ENCODE data around the gene ST6GALNAC3. TPM values are rescaled to one million over a fixed set of nuclear protein-coding genes. Genes with fewer than 3 reads are reported as not detected.

ST6GALNAC3 gene
- total RNA-seq, 1 donor from 2014 or later, result 4.7 TPM

GRCh38 chr1:76471536-76471935 is 397.0 kb downstream of the ST6GALNAC3 start:
- Mint-ChIP-seq H3K36me3 (ENCODE audit: low read depth) (no peaks in the 10 kb centered on the region), H3K27me3 (ENCODE audit: low read depth) (no peaks in the 10 kb centered on the region), H3K4me1 (ENCODE audit: low read depth) (peaks cover 4% of the 10 kb centered on the region), H3K27ac (ENCODE audit: unreplicated experiment) (no peak overlapping the region), H3K9me3 (ENCODE audit: low read depth) (peaks cover 3% of the 10 kb centered on the region), H3K4me3 (ENCODE audit: unreplicated experiment) (no peak overlapping the region)
- TF ChIP-seq CTCF (IDR thresholded peaks at IDR 0.05), result no peak
- no peak for DNase-seq (ENCODE audit: low spot score)

GRCh38 chr1:76473591-76473990 is 399.0 kb downstream of the ST6GALNAC3 start:
- Mint-ChIP-seq H3K4me3 (ENCODE audit: unreplicated experiment) (no peak overlapping the region), H3K27me3 (ENCODE audit: low read depth) (no peaks in the 10 kb centered on the region), H3K27ac (ENCODE audit: unreplicated experiment) (no peak overlapping the region), H3K4me1 (ENCODE audit: low read depth) (peaks cover 4% of the 10 kb centered on the region), H3K9me3 (ENCODE audit: low read depth) (peaks cover 3% of the 10 kb centered on the region), H3K36me3 (ENCODE audit: low read depth) (no peaks in the 10 kb centered on the region)
- no peak for TF ChIP-seq CTCF (IDR thresholded peaks at IDR 0.05)
- DNase-seq (ENCODE audit: low spot score), result no peak

DNA sequence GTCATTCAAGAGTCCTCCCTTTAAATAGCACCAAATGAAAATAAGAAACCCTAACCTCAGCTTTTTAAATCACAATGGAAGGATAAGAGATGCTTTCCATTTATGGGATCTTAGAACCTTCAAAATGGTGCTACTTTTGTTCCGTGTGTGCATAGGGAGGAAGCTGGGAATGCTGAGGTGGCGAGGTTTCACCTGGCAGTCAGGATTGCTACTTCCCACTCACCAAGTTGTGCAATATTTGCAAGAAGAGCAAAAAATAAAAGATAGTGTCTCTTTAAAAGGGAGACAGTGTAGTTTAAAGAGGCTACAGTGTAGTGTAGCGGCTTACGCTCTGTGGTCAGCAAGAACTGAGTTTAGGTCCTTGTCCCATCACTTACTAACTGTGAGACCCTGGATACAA is 400.4 kb downstream of the ST6GALNAC3 start:
- Mint-ChIP-seq H3K4me1 (ENCODE audit: low read depth) (peaks cover 4% of the 10 kb centered on the region), H3K4me3 (ENCODE audit: unreplicated experiment) (no peak overlapping the region), H3K36me3 (ENCODE audit: low read depth) (no peaks in the 10 kb centered on the region), H3K27ac (ENCODE audit: unreplicated experiment) (no peak overlapping the region), H3K27me3 (ENCODE audit: low read depth) (no peaks in the 10 kb centered on the region), H3K9me3 (ENCODE audit: low read depth) (peaks cover 3% of the 10 kb centered on the region)
- no peak for DNase-seq (ENCODE audit: low spot score)
- TF ChIP-seq CTCF (IDR thresholded peaks at IDR 0.05), result no peak

GRCh38 chr1:76477156-76477555 is 402.6 kb downstream of the ST6GALNAC3 start:
- Mint-ChIP-seq H3K27me3 (ENCODE audit: low read depth) (no peaks in the 10 kb centered on the region), H3K4me1 (ENCODE audit: low read depth) (peaks cover 8% of the 10 kb centered on the region), H3K9me3 (ENCODE audit: low read depth) (peaks cover 3% of the 10 kb centered on the region), H3K27ac (ENCODE audit: unreplicated experiment) (no peak overlapping the region), H3K36me3 (ENCODE audit: low read depth) (no peaks in the 10 kb centered on the region), H3K4me3 (ENCODE audit: unreplicated experiment) (no peak overlapping the region)
- DNase-seq (ENCODE audit: low spot score), result no peak
- no peak for TF ChIP-seq CTCF (IDR thresholded peaks at IDR 0.05)

DNA sequence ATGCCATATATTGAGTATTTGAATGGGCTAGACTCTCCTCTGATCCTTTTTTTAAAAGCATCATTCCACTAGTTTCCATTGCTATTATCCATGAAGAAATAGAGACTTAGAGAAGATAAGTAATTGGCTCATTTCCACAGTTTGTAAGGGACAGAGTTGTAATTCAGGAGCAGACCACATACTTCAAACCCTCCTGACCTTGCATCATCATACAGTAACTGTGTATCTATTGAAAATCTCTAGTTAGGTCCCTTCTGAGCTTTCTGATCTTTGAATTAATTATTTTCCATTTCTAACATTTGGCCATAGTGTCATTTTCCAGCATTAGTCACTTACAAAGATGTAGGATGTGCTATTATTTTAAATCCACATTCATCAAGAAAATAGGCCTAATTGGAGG is 406.3 kb downstream of the ST6GALNAC3 start:
- H3K36me3 Mint-ChIP-seq (ENCODE audit: low read depth), result no peaks in the 10 kb centered on the region
- no peak for DNase-seq (ENCODE audit: low spot score)
- no peak overlapping the region for H3K27ac Mint-ChIP-seq (ENCODE audit: unreplicated experiment)
- no peak for TF ChIP-seq CTCF (IDR thresholded peaks at IDR 0.05)
- H3K27me3 Mint-ChIP-seq (ENCODE audit: low read depth), result no peaks in the 10 kb centered on the region
- peaks cover 9% of the 10 kb centered on the region for H3K9me3 Mint-ChIP-seq (ENCODE audit: low read depth)
- no peak overlapping the region for H3K4me3 Mint-ChIP-seq (ENCODE audit: unreplicated experiment)
- peaks cover 4% of the 10 kb centered on the region for H3K4me1 Mint-ChIP-seq (ENCODE audit: low read depth)
